Large intestine (tissue), 3 donors: ENCODE data around the gene RIT2. TPM values are rescaled to one million over a fixed set of nuclear protein-coding genes. Genes with fewer than 3 reads are reported as not detected.
A peak's percentile ranks its signal among the peaks of the same experiment; 100 is the strongest.

ENCODE experiments used
- DNase-seq, 2 donors: peaks; one replicate each; pipeline versions ENCODE4 v3.0.0 to v3.0.0-alpha.2; 2013
- H3K27ac ChIP-seq: one replicate; pipeline ENCODE4 v1.5.1; 2013; ENCODE audit warnings: low read length
- H3K27me3 ChIP-seq: 2 replicates; pipeline ENCODE4 v1.6.1; 2013; ENCODE audit warnings: low read length; ENCODE audit not compliant: control insufficient read depth, insufficient read depth
- H3K36me3 ChIP-seq: 2 replicates; pipeline ENCODE4 v1.6.1; 2013; ENCODE audit warnings: low read length; ENCODE audit not compliant: control insufficient read depth, insufficient read depth
- H3K4me1 ChIP-seq: one replicate; pipeline ENCODE4 v1.6.1; 2013; ENCODE audit warnings: low read length; ENCODE audit not compliant: control insufficient read depth, insufficient read depth
- H3K4me3 ChIP-seq: one replicate; pipeline ENCODE4 v1.5.1; 2013; ENCODE audit warnings: low read length
- H3K9me3 ChIP-seq: one replicate; pipeline ENCODE4 v1.6.1; 2013; ENCODE audit warnings: mild to moderate bottlenecking, low read depth, low read length, moderate library complexity; ENCODE audit not compliant: control insufficient read depth
- WGBS: methylation state at CpG from one replicate; pipeline ENCODE4 v1.1.5; 2013; ENCODE audit warnings: low lambda C conversion rate; ENCODE audit not compliant: insufficient coverage; 5-methylcytosine and 5-hydroxymethylcytosine counted together
- polyA plus RNA-seq: library from polyadenylated mRNA; unstranded; fragments of 120-200 nt; gene quantifications from one replicate; pipeline ENCODE4 v1.2.1, GENCODE V29; 2013

The RIT2 gene
- polyA plus RNA-seq, 1 donor: 1.9 TPM

DNA sequence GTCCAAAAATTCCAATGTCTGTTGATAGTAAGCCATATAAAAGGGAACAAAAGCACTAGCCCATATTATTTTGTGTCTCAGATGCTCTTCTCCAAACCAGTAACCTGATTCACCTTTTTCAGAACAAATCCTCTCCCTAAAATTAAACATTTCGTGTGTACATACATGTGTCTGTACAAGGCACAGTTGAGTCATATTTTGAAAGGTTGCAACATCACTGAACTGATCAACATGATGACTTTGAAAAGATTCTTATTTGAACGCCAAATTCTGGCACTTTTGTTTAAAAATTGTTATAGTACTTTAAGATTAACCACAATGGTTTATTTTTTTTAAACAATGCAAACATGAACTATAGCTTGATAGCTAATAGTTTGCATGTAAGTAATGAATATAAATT, 102.5 kb downstream of the RIT2 start:
- Histone ChIP-seq H3K4me3 (no peak overlapping the region), H3K27me3 (no peaks in the 10 kb centered on the region), H3K9me3 (no peaks in the 10 kb centered on the region), H3K36me3 (no peaks in the 10 kb centered on the region), H3K27ac (no peak overlapping the region), H3K4me1 (no peaks in the 10 kb centered on the region)
- DNase-seq: no peak
- 89% methylated on average over 1 of the region's 2 CpGs for WGBS

DNA sequence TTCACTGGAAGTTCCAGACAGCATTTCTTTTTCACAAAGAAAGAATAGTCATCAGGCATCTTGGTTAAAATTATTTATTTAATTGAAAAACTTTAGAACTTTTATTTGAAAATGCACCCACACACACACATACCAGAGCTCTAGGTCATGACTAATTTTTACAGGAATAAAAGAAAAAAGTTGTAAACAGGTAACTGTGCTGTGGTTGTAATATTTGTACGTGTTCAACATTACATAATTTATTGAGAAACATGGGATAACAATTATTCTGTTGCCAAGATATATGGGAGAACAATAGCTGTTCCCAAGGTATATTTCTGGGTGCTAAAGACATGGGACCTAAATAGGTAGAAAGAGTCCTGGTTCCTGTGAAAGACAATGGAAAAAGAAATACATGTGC, 104.9 kb downstream of the RIT2 start:
- Histone ChIP-seq H3K36me3 (no peaks in the 10 kb centered on the region), H3K27me3 (no peaks in the 10 kb centered on the region), H3K4me1 (no peaks in the 10 kb centered on the region), H3K9me3 (no peaks in the 10 kb centered on the region), H3K27ac (no peak overlapping the region), H3K4me3 (no peak overlapping the region)
- DNase-seq: no peak
- WGBS: 100% methylated on average over 1 of the region's 1 CpG

GRCh38 chr18:43009674-43010073, 105.8 kb downstream of the RIT2 start:
- Histone ChIP-seq H3K4me1 (no peaks in the 10 kb centered on the region), H3K27ac (no peak overlapping the region), H3K27me3 (no peaks in the 10 kb centered on the region), H3K4me3 (no peak overlapping the region), H3K36me3 (no peaks in the 10 kb centered on the region), H3K9me3 (no peaks in the 10 kb centered on the region)
- DNase-seq: no peak
- WGBS: 90% methylated on average over 1 of the region's 5 CpGs

GRCh38 chr18:43007365-43007764, 108.1 kb downstream of the RIT2 start:
- Histone ChIP-seq H3K4me1 (peaks cover 3% of the 10 kb centered on the region), H3K27ac (no peak overlapping the region), H3K36me3 (no peaks in the 10 kb centered on the region), H3K27me3 (no peaks in the 10 kb centered on the region), H3K9me3 (no peaks in the 10 kb centered on the region), H3K4me3 (no peak overlapping the region)
- no peak for DNase-seq
- WGBS: 89% methylated on average over 1 of the region's 2 CpGs

DNA sequence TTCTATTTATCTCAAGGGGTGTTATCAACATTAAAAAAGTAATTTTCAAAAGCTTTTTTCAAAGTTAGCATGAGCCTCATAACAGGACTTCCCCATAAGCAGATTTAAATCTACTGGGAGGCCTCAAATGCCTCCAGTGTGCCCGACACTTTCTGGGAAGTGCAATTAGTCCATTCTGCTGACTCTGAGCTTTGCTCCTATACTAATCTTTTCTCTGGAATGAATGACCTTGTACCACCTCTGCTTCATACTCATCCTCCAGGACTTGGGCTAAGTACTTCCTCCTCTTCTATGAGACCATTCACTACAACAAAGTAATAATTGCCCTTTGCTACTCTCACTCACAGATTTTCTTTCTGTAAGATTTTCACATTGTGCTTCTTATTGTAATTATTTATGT, 111.1 kb downstream of the RIT2 start:
- Histone ChIP-seq H3K4me3 (no peak overlapping the region), H3K36me3 (no peaks in the 10 kb centered on the region), H3K9me3 (no peaks in the 10 kb centered on the region), H3K27ac (peak overlapping the region; percentile 46), H3K4me1 (peaks cover 3% of the 10 kb centered on the region), H3K27me3 (no peaks in the 10 kb centered on the region)
- WGBS: no CpG with 5 or more reads among the region's 1 CpG
- peak; percentile 50 to 82 for DNase-seq

DNA sequence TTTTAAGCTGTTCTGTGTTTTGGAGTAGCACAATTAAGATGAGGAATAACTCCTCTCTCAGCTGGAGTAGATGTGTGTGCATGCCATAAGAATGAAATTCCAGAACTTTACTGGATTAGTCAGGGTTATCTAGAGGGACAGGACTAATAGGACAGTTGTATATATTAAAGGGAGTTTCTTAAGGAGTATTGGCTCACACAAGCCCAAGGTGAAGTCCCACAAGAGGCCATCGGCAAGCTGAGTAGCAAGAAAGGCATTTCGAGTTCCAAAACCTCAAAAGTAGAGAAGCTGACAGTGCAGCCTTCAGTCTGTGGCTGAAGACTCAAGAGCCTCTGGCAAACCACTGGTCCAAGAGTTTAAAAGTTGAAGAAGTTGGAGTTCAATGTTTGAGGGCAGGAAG, 113.7 kb downstream of the RIT2 start:
- Histone ChIP-seq H3K4me3 (no peak overlapping the region), H3K36me3 (no peaks in the 10 kb centered on the region), H3K27me3 (no peaks in the 10 kb centered on the region), H3K4me1 (peaks cover 6% of the 10 kb centered on the region), H3K9me3 (no peaks in the 10 kb centered on the region), H3K27ac (no peak overlapping the region)
- no peak for DNase-seq
- WGBS: no CpG with 5 or more reads among the region's 2 CpGs

- peak overlapping the region; percentile 55 for H3K27ac ChIP-seq
- no peak overlapping the region for H3K4me3 ChIP-seq
- DNase-seq: peak; percentile 75 to 86
- H3K27me3 ChIP-seq: no peaks in the 10 kb centered on the region
- H3K4me1 ChIP-seq: peaks cover 5% of the 10 kb centered on the region
- H3K36me3 ChIP-seq: no peaks in the 10 kb centered on the region
- no peaks in the 10 kb centered on the region for H3K9me3 ChIP-seq
These were observed 118.7 kb downstream of the RIT2 start for GRCh38 chr18:42996824-42997223.

DNA sequence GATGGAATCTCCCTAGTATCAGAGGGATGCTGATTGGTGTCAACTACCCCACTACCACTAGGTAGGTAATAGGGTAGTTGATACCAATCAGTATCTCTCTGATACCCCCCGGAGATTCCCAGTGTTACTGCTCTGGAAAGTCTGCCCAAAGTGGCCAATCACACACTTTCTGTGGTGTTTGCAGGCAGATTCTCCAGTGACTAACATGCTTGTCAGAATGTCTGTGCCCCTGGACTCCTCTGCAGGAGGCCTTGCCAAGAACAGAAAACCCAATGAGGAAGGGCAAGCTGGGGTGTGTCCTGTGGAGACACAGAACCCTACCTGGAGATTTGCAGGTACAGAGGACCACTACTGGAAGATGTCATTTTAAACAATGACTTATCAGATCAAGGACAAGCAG, 135.1 kb downstream of the RIT2 start:
- Histone ChIP-seq H3K36me3 (no peaks in the 10 kb centered on the region), H3K4me1 (no peaks in the 10 kb centered on the region), H3K27me3 (no peaks in the 10 kb centered on the region), H3K4me3 (no peak overlapping the region), H3K9me3 (no peaks in the 10 kb centered on the region), H3K27ac (no peak overlapping the region)
- WGBS: no CpG with 5 or more reads among the region's 1 CpG
- no peak for DNase-seq

GRCh38 chr18:42977982-42978637, 137.4 kb downstream of the RIT2 start:
- no peak for DNase-seq
- Histone ChIP-seq H3K9me3 (no peaks in the 10 kb centered on the region), H3K4me1 (no peaks in the 10 kb centered on the region), H3K4me3 (no peak overlapping the region), H3K27ac (no peak overlapping the region), H3K36me3 (no peaks in the 10 kb centered on the region), H3K27me3 (no peaks in the 10 kb centered on the region)
- WGBS: 0% methylated on average over 1 of the region's 4 CpGs

DNA sequence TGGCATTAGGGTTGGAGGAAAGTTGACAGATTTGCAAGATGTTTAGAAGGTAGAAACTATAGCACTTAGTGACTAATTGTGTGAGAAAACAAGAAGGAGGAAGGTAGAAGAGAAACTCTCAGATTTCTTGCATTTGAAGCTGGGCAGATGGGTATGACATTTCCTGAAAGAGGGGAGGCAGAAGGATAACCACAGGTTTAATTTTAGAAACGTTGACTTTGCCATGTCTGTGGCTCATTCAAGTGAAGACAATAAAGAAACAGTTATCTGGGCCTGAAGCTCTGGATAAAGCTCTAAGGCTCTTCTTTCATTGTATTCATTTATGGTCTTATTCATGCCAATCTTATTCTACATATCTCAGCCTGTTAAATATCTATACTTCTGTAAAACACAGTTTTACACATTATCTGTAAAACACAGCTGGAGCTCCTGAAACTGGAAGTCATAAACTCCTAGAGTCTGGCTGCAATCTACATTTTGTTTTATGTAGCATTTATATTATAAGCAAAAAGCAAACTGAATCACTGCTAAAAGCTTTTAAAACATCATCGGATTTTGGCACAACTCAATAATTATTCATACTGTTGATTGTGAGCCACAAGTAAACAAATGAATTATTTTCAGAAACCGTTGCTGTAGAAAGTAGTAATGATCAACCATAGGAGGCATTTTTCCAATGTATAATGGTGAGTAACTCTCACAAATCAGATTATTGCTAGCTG, 138.5 kb downstream of the RIT2 start:
- no peak overlapping the region for H3K4me3 ChIP-seq
- WGBS: 62% methylated on average over 2 of the region's 3 CpGs
- no peaks in the 10 kb centered on the region for H3K4me1 ChIP-seq
- no peaks in the 10 kb centered on the region for H3K36me3 ChIP-seq
- H3K27ac ChIP-seq: no peak overlapping the region
- no peak for DNase-seq
- no peaks in the 10 kb centered on the region for H3K9me3 ChIP-seq
- H3K27me3 ChIP-seq: no peaks in the 10 kb centered on the region

GRCh38 chr18:42969366-42969765, 146.1 kb downstream of the RIT2 start:
- Histone ChIP-seq H3K9me3 (no peaks in the 10 kb centered on the region), H3K36me3 (no peaks in the 10 kb centered on the region), H3K27ac (no peak overlapping the region), H3K4me1 (no peaks in the 10 kb centered on the region), H3K27me3 (no peaks in the 10 kb centered on the region), H3K4me3 (no peak overlapping the region)
- WGBS: 83% methylated on average over 1 of the region's 2 CpGs
- DNase-seq: no peak
